ENCODE results near the gene IL36A. TPM values are rescaled to one million over a fixed set of nuclear protein-coding genes. Genes with fewer than 3 reads are reported as not detected.

The IL36A gene
- total and polyA plus RNA-seq, 9 of the 15 experiments (the other 6 are each of a cell fraction or from before 2014, with no cell fraction given): not detected

DNA sequence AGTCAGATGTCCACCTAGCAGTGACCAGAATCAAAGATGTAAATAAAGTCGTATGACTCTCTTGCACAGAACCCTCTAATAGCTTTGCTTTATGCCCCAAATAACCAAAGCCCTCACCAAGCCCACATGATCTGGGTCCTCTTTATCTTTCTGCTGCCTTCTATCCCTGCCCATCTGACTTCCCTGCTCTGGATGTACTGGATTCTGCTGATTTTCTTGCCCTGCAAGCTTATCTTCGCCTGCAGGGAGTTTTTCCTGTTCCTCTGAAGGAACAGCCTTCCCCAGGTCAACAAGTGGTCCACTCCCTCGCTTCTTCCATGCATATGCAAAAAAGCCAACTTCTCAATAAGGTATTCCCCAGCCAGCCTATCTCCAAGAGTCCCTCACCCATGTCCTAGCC is 28.8 kb downstream of the IL36A start (continued):
- TF ChIP-seq, protein P1, sequence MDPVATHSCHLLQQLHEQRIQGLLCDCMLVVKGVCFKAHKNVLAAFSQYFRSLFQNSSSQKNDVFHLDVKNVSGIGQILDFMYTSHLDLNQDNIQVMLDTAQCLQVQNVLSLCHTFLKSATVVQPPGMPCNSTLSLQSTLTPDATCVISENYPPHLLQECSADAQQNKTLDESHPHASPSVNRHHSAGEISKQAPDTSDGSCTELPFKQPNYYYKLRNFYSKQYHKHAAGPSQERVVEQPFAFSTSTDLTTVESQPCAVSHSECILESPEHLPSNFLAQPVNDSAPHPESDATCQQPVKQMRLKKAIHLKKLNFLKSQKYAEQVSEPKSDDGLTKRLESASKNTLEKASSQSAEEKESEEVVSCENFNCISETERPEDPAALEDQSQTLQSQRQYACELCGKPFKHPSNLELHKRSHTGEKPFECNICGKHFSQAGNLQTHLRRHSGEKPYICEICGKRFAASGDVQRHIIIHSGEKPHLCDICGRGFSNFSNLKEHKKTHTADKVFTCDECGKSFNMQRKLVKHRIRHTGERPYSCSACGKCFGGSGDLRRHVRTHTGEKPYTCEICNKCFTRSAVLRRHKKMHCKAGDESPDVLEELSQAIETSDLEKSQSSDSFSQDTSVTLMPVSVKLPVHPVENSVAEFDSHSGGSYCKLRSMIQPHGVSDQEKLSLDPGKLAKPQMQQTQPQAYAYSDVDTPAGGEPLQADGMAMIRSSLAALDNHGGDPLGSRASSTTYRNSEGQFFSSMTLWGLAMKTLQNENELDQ (CRISPR knock-in tag; IDR thresholded peaks at IDR 0.05; ENCODE audit: borderline replicate concordance): no peak
- TF ChIP-seq, protein P2, sequence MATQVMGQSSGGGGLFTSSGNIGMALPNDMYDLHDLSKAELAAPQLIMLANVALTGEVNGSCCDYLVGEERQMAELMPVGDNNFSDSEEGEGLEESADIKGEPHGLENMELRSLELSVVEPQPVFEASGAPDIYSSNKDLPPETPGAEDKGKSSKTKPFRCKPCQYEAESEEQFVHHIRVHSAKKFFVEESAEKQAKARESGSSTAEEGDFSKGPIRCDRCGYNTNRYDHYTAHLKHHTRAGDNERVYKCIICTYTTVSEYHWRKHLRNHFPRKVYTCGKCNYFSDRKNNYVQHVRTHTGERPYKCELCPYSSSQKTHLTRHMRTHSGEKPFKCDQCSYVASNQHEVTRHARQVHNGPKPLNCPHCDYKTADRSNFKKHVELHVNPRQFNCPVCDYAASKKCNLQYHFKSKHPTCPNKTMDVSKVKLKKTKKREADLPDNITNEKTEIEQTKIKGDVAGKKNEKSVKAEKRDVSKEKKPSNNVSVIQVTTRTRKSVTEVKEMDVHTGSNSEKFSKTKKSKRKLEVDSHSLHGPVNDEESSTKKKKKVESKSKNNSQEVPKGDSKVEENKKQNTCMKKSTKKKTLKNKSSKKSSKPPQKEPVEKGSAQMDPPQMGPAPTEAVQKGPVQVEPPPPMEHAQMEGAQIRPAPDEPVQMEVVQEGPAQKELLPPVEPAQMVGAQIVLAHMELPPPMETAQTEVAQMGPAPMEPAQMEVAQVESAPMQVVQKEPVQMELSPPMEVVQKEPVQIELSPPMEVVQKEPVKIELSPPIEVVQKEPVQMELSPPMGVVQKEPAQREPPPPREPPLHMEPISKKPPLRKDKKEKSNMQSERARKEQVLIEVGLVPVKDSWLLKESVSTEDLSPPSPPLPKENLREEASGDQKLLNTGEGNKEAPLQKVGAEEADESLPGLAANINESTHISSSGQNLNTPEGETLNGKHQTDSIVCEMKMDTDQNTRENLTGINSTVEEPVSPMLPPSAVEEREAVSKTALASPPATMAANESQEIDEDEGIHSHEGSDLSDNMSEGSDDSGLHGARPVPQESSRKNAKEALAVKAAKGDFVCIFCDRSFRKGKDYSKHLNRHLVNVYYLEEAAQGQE (IDR thresholded peaks at IDR 0.05; ENCODE audit: borderline replicate concordance): no peak
- TF ChIP-seq, protein P2 (CRISPR knock-in tag; IDR thresholded peaks at IDR 0.05; ENCODE audit: low read depth): no peak
- 0 out of 2 replicates have a peak, but pooled peaks have one; percentile 28 for TF ChIP-seq OTX1 (CRISPR knock-in tag; IDR thresholded peaks at IDR 0.05)
- TF ChIP-seq ZNF583 (CRISPR knock-in tag; IDR thresholded peaks at IDR 0.05): peak; percentile 83; the same call in 1 of the 2 replicates
- TF ChIP-seq TOE1 (IDR thresholded peaks at IDR 0.05; ENCODE audit: borderline replicate concordance): no peak
- no peak for TF ChIP-seq TOE1 (CRISPR knock-in tag; IDR thresholded peaks at IDR 0.05; ENCODE audit: borderline replicate concordance, low read depth)
- TF ChIP-seq KLF10 (CRISPR knock-in tag; IDR thresholded peaks at IDR 0.05): no peak
- no peak for TF ChIP-seq TGIF2 (CRISPR knock-in tag; IDR thresholded peaks at IDR 0.05)
- TF ChIP-seq, protein P3, sequence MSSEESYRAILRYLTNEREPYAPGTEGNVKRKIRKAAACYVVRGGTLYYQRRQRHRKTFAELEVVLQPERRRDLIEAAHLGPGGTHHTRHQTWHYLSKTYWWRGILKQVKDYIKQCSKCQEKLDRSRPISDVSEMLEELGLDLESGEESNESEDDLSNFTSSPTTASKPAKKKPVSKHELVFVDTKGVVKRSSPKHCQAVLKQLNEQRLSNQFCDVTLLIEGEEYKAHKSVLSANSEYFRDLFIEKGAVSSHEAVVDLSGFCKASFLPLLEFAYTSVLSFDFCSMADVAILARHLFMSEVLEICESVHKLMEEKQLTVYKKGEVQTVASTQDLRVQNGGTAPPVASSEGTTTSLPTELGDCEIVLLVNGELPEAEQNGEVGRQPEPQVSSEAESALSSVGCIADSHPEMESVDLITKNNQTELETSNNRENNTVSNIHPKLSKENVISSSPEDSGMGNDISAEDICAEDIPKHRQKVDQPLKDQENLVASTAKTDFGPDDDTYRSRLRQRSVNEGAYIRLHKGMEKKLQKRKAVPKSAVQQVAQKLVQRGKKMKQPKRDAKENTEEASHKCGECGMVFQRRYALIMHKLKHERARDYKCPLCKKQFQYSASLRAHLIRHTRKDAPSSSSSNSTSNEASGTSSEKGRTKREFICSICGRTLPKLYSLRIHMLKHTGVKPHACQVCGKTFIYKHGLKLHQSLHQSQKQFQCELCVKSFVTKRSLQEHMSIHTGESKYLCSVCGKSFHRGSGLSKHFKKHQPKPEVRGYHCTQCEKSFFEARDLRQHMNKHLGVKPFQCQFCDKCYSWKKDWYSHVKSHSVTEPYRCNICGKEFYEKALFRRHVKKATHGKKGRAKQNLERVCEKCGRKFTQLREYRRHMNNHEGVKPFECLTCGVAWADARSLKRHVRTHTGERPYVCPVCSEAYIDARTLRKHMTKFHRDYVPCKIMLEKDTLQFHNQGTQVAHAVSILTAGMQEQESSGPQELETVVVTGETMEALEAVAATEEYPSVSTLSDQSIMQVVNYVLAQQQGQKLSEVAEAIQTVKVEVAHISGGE (CRISPR knock-in tag; IDR thresholded peaks at IDR 0.05): peak in 1 of 3 experiments; percentile 69; a peak in 1 of 6 replicates
- TF ChIP-seq DMBX1 (CRISPR knock-in tag; IDR thresholded peaks at IDR 0.05; ENCODE audit: borderline replicate concordance): peak; percentile 69; the same call in 1 of the 2 replicates
